Measurements from ENCODE around the gene KIF14. TPM values are rescaled to one million over a fixed set of nuclear protein-coding genes. Genes with fewer than 3 reads are reported as not detected.

The KIF14 gene
- total and polyA plus RNA-seq, 2 experiments from 2014 or later = 13.3 to 23.2 TPM

DNA sequence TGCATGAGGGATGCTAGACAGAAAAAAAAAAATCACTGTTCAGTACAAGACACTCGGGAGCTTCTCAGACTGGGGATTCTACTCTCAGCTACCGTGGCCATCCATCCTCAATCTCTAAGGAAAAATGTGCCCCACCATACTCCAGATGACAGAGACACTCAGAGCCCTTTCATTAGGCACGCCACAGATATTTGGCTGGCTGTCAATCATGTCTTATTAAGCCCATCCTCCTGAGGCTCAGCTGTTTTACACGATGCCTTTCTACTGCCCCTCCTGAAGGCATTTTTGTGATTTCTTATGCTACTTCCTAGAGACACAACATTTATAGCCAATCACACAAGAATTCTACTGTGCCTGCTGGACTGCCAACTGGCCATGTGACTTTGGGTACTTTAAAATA, 92.9 kb downstream of the KIF14 start (continued):
- TF ChIP-seq, protein P1, sequence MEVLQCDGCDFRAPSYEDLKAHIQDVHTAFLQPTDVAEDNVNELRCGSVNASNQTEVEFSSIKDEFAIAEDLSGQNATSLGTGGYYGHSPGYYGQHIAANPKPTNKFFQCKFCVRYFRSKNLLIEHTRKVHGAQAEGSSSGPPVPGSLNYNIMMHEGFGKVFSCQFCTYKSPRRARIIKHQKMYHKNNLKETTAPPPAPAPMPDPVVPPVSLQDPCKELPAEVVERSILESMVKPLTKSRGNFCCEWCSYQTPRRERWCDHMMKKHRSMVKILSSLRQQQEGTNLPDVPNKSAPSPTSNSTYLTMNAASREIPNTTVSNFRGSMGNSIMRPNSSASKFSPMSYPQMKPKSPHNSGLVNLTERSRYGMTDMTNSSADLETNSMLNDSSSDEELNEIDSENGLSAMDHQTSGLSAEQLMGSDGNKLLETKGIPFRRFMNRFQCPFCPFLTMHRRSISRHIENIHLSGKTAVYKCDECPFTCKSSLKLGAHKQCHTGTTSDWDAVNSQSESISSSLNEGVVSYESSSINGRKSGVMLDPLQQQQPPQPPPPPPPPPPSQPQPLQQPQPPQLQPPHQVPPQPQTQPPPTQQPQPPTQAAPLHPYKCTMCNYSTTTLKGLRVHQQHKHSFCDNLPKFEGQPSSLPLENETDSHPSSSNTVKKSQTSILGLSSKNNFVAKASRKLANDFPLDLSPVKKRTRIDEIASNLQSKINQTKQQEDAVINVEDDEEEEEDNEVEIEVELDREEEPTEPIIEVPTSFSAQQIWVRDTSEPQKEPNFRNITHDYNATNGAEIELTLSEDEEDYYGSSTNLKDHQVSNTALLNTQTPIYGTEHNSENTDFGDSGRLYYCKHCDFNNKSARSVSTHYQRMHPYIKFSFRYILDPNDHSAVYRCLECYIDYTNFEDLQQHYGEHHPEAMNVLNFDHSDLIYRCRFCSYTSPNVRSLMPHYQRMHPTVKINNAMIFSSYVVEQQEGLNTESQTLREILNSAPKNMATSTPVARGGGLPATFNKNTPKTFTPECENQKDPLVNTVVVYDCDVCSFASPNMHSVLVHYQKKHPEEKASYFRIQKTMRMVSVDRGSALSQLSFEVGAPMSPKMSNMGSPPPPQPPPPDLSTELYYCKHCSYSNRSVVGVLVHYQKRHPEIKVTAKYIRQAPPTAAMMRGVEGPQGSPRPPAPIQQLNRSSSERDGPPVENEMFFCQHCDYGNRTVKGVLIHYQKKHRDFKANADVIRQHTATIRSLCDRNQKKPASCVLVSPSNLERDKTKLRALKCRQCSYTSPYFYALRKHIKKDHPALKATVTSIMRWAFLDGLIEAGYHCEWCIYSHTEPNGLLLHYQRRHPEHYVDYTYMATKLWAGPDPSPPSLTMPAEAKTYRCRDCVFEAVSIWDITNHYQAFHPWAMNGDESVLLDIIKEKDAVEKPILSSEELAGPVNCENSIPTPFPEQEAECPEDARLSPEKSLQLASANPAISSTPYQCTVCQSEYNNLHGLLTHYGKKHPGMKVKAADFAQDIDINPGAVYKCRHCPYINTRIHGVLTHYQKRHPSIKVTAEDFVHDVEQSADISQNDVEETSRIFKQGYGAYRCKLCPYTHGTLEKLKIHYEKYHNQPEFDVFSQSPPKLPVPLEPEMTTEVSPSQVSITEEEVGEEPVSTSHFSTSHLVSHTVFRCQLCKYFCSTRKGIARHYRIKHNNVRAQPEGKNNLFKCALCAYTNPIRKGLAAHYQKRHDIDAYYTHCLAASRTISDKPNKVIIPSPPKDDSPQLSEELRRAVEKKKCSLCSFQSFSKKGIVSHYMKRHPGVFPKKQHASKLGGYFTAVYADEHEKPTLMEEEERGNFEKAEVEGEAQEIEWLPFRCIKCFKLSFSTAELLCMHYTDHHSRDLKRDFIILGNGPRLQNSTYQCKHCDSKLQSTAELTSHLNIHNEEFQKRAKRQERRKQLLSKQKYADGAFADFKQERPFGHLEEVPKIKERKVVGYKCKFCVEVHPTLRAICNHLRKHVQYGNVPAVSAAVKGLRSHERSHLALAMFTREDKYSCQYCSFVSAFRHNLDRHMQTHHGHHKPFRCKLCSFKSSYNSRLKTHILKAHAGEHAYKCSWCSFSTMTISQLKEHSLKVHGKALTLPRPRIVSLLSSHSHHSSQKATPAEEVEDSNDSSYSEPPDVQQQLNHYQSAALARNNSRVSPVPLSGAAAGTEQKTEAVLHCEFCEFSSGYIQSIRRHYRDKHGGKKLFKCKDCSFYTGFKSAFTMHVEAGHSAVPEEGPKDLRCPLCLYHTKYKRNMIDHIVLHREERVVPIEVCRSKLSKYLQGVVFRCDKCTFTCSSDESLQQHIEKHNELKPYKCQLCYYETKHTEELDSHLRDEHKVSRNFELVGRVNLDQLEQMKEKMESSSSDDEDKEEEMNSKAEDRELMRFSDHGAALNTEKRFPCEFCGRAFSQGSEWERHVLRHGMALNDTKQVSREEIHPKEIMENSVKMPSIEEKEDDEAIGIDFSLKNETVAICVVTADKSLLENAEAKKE (CRISPR knock-in tag; IDR thresholded peaks at IDR 0.05) = no peak
- no peak for TF ChIP-seq STAT1 (IDR thresholded peaks at IDR 0.05; ENCODE audit: unreplicated experiment)
- TF ChIP-seq EZH2phosphoT487 (IDR thresholded peaks at IDR 0.05; ENCODE audit: unreplicated experiment) = no peak

DNA sequence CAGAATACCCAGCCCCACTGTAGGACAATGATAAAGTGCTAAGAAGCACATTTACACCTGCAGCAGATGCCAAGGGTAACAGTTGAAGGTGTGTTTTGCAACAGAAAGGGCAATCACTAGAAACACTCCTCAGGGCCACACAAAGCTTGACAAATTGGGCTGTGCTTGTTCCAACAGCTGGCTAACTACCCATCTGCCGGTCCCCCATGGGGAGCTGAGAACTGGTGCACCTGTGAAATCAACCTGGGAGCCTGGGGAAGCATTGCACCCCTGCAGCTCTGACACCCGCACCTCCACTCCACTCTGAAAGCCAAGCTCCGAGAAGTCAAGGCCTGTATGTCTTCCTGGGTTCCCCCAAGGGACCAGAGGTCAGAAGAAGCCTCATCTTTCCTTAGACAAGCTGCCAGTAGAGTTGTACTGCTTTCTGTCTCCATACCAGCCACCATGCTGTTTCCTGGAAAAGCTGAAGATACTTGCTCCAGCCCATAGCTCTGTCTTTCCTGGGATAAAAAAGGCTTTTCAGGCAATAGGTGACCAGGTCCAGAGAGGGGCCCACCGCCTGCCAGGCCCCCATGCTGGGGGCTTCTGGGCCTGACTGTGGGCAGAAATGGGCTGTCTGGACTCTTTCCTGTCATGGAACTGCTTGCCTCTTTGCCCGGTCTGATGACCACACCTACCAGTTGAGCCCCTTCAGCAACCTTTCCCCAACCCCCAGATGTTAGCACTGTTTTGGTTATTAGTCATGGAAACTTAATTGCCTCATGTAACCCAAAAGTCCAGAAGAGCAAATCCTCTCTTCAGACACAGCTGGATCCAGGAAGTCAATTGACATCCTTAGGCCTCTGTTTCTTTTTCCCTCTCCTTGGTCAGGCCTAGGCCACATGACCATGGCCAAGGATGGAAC, 93.6 kb downstream of the KIF14 start:
- H3K79me2 ChIP-seq (replicated peaks; ENCODE audit: insufficient read depth) = no peaks in the 10 kb centered on the region
- ATAC-seq (no peak), DNase-seq (ENCODE audit: low spot score) (no peak)
- no peak overlapping the region for H2AFZ ChIP-seq
- no peak overlapping the region for H3K4me3 ChIP-seq
- peaks cover 4% of the 10 kb centered on the region for H3K4me1 ChIP-seq (ENCODE audit: insufficient read depth)
- TF ChIP-seq STAT1 (IDR thresholded peaks at IDR 0.05; ENCODE audit: unreplicated experiment) (no peak), JUNB (IDR thresholded peaks at IDR 0.05; ENCODE audit: unreplicated experiment) (no peak), EZH2 (IDR thresholded peaks at IDR 0.05; ENCODE audit: low read depth, unreplicated experiment) (no peak)
- TF ChIP-seq, protein P2, sequence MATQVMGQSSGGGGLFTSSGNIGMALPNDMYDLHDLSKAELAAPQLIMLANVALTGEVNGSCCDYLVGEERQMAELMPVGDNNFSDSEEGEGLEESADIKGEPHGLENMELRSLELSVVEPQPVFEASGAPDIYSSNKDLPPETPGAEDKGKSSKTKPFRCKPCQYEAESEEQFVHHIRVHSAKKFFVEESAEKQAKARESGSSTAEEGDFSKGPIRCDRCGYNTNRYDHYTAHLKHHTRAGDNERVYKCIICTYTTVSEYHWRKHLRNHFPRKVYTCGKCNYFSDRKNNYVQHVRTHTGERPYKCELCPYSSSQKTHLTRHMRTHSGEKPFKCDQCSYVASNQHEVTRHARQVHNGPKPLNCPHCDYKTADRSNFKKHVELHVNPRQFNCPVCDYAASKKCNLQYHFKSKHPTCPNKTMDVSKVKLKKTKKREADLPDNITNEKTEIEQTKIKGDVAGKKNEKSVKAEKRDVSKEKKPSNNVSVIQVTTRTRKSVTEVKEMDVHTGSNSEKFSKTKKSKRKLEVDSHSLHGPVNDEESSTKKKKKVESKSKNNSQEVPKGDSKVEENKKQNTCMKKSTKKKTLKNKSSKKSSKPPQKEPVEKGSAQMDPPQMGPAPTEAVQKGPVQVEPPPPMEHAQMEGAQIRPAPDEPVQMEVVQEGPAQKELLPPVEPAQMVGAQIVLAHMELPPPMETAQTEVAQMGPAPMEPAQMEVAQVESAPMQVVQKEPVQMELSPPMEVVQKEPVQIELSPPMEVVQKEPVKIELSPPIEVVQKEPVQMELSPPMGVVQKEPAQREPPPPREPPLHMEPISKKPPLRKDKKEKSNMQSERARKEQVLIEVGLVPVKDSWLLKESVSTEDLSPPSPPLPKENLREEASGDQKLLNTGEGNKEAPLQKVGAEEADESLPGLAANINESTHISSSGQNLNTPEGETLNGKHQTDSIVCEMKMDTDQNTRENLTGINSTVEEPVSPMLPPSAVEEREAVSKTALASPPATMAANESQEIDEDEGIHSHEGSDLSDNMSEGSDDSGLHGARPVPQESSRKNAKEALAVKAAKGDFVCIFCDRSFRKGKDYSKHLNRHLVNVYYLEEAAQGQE (IDR thresholded peaks at IDR 0.05; ENCODE audit: unreplicated experiment) = no peak
- TF ChIP-seq, protein P3, sequence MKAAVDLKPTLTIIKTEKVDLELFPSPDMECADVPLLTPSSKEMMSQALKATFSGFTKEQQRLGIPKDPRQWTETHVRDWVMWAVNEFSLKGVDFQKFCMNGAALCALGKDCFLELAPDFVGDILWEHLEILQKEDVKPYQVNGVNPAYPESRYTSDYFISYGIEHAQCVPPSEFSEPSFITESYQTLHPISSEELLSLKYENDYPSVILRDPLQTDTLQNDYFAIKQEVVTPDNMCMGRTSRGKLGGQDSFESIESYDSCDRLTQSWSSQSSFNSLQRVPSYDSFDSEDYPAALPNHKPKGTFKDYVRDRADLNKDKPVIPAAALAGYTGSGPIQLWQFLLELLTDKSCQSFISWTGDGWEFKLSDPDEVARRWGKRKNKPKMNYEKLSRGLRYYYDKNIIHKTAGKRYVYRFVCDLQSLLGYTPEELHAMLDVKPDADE (IDR thresholded peaks at IDR 0.05) = no peak
- no peaks in the 10 kb centered on the region for H3K9me2 ChIP-seq (ENCODE audit: insufficient read depth)
- no peaks in the 10 kb centered on the region for H3K36me3 Mint-ChIP-seq (ENCODE audit: low read depth)
- H3K4me3 Mint-ChIP-seq = no peak overlapping the region
- H3K27ac ChIP-seq (ENCODE audit: low read depth) = no peak overlapping the region
- H3K27ac Mint-ChIP-seq = no peak overlapping the region
- no peaks in the 10 kb centered on the region for H3K27me3 ChIP-seq (ENCODE audit: insufficient read depth)
- no peak overlapping the region for H3K4me2 ChIP-seq
- H4K20me1 ChIP-seq (replicated peaks; ENCODE audit: insufficient read depth) = no peaks in the 10 kb centered on the region
- no peaks in the 10 kb centered on the region for H3K9me3 Mint-ChIP-seq
- H3F3A ChIP-seq (replicated peaks; ENCODE audit: low read depth) = no peaks in the 10 kb centered on the region
- no peaks in the 10 kb centered on the region for H3K36me3 ChIP-seq (ENCODE audit: insufficient read depth)
- H3K27me3 Mint-ChIP-seq (ENCODE audit: insufficient read depth, low read depth, poor library complexity) = peaks cover 7% of the 10 kb centered on the region
- peaks cover 26% of the 10 kb centered on the region for H3K4me1 Mint-ChIP-seq

Data from GM23338 (cell line).